ENCODE data around the gene RALGPS2. TPM values are rescaled to one million over a fixed set of nuclear protein-coding genes. Genes with fewer than 3 reads are reported as not detected.
A peak's percentile ranks its signal among the peaks of the same experiment; 100 is the strongest.

Gene RALGPS2
- total RNA-seq = 10 to 100 TPM in 3 of 4 donors, 1 to 10 TPM in 1; 9.2 to 24.3 (median 21.0) TPM
- 10 to 100 TPM in 1 of 3 donors, 1 to 10 TPM in 2; 6.6 to 14.3 (median 9.5) TPM for polyA plus RNA-seq

- TF ChIP-seq POLR2AphosphoS5 (IDR thresholded peaks at IDR 0.05) (peak in 3 of 4 donors; percentile 63 to 82 (median 69)), POLR2A (IDR thresholded peaks at IDR 0.05) (no peak)
- Histone ChIP-seq H3K27ac (peak within 1 kb of the TSS; percentile 81 to 90 (median 88)), H3K36me3 (no peaks in the 10 kb centered on the region), H3K27me3 (no peaks in the 10 kb centered on the region), H3K9me3 (no peaks in the 10 kb centered on the region), H3K4me1 (peaks cover 0 to 14% (median 2%) of the 10 kb centered on the region in 4 donors), H3K4me3 (peak within 1 kb of the TSS; percentile 68 to 99 (median 88))
- DNase-seq = peak; percentile 82
- intact Hi-C loops (cut with DNase I) = loop anchor here (2.0 kb wide), 2 partner anchors 28 to 182 kb away; no protein-coding TSS in a partner anchor
- WGBS, 2 donors = 1 to 2% methylated on average over 90 of the region's 90 CpGs
Observed at GRCh38 chr1:178724728-178725465, at the start of gene RALGPS2. RALGPS2 (plus strand) TSS chr1:178725244; CDS start chr1:178776765, 51,521 bp downstream.

GRCh38 chr1:178679237-178679636 is 45.8 kb upstream of the RALGPS2 start:
- DNase-seq = no peak
- TF ChIP-seq CTCF (IDR thresholded peaks at IDR 0.05) (no peak), EP300 (IDR thresholded peaks at IDR 0.05) (no peak), POLR2A (IDR thresholded peaks at IDR 0.05) (no peak), POLR2AphosphoS5 (IDR thresholded peaks at IDR 0.05) (no peak)
- no peaks in the 10 kb centered on the region for H3K27me3 ChIP-seq
- no peak overlapping the region for H3K27ac ChIP-seq
- no peak overlapping the region for H3K4me3 ChIP-seq
- H3K4me1 ChIP-seq = no peaks in the 10 kb centered on the region
- intact Hi-C loops (cut with DNase I) = no loop called here
- H3K9me3 ChIP-seq = peaks cover 0 to 2% (median 0%) of the 10 kb centered on the region in 4 donors
- 89 to 90% methylated on average over 2 of the region's 2 CpGs for WGBS, 2 donors
- no peaks in the 10 kb centered on the region for H3K36me3 ChIP-seq

GRCh38 chr1:178682429-178682828 is 42.6 kb upstream of the RALGPS2 start:
- intact Hi-C loops (cut with DNase I) = no loop called here
- WGBS, 2 donors = 36 to 41% methylated on average over 2 of the region's 2 CpGs
- TF ChIP-seq POLR2A (IDR thresholded peaks at IDR 0.05) (no peak), POLR2AphosphoS5 (IDR thresholded peaks at IDR 0.05) (no peak), EP300 (IDR thresholded peaks at IDR 0.05) (no peak)

GRCh38 chr1:178682886-178683285 is 42.2 kb upstream of the RALGPS2 start:
- TF ChIP-seq EP300 (IDR thresholded peaks at IDR 0.05) = no peak
- TF ChIP-seq CTCF (IDR thresholded peaks at IDR 0.05) = no peak
- no peak for TF ChIP-seq POLR2A (IDR thresholded peaks at IDR 0.05)
- TF ChIP-seq POLR2AphosphoS5 (IDR thresholded peaks at IDR 0.05) = no peak
- 64 to 83% methylated on average over 2 of the region's 2 CpGs for WGBS, 2 donors
- intact Hi-C loops (cut with DNase I) = no loop called here
- Histone ChIP-seq H3K27ac (no peak overlapping the region), H3K9me3 (no peaks in the 10 kb centered on the region), H3K36me3 (no peaks in the 10 kb centered on the region), H3K4me3 (no peak overlapping the region), H3K4me1 (no peaks in the 10 kb centered on the region), H3K27me3 (no peaks in the 10 kb centered on the region)
- no peak for DNase-seq

More at GRCh38 chr1:178682429-178682828, 42.6 kb upstream of the RALGPS2 start:
- H3K27ac ChIP-seq = no peak overlapping the region
- H3K27me3 ChIP-seq = no peaks in the 10 kb centered on the region
- no peaks in the 10 kb centered on the region for H3K9me3 ChIP-seq
- no peak overlapping the region for H3K4me3 ChIP-seq
- no peak for DNase-seq
- no peaks in the 10 kb centered on the region for H3K36me3 ChIP-seq
- no peaks in the 10 kb centered on the region for H3K4me1 ChIP-seq

GRCh38 chr1:178683291-178683690 is 41.8 kb upstream of the RALGPS2 start:
- intact Hi-C loops (cut with DNase I) = no loop called here
- WGBS, 2 donors = 92 to 96% methylated on average over 2 of the region's 2 CpGs
- H3K36me3 ChIP-seq = no peaks in the 10 kb centered on the region
- no peaks in the 10 kb centered on the region for H3K4me1 ChIP-seq
- no peaks in the 10 kb centered on the region for H3K9me3 ChIP-seq
- H3K27me3 ChIP-seq = no peaks in the 10 kb centered on the region
- no peak overlapping the region for H3K27ac ChIP-seq
- H3K4me3 ChIP-seq = no peak overlapping the region
- TF ChIP-seq POLR2A (IDR thresholded peaks at IDR 0.05) = no peak
- TF ChIP-seq CTCF (IDR thresholded peaks at IDR 0.05) = no peak
- no peak for TF ChIP-seq POLR2AphosphoS5 (IDR thresholded peaks at IDR 0.05)
- TF ChIP-seq EP300 (IDR thresholded peaks at IDR 0.05) = no peak
- DNase-seq = no peak

All from sigmoid colon (tissue), 7 donors.